K562 (cell line): ENCODE data around the gene PPP1R14D. TPM values are rescaled to one million over a fixed set of nuclear protein-coding genes. Genes with fewer than 3 reads are reported as not detected.
A peak's percentile ranks its signal among the peaks of the same experiment; 100 is the strongest.

Experiments
- ATAC-seq: fragments of 200-7000 bp; cut with Tn5 transposase; 3 replicates; pipeline ENCODE4 v1.9.1; 2020; ENCODE audit warnings: moderate library complexity
- BruUV-seq: library from RNA; stranded (reverse); fragments of 400-500 nt; replicated peaks from 2 replicates; lab custom pipeline; 2021; lab: Mats Ljungman, UMichigan
- CTCF ChIA-PET: fragments of 300-600 bp; formaldehyde crosslinking; extraction: SDS; loops from one replicate; lab custom pipeline; 2021; ENCODE audit warnings: low intra/inter-chr PET ratio; lab: Yijun Ruan, JAX
- POLR2A ChIA-PET: fragments of 300-600, 350-650 bp; sonication (Branson Sonifier 250); formaldehyde crosslinking; extraction: SDS; loops from one replicate; lab custom pipeline; 2021; ENCODE audit warnings: antibody characterized with exemption, inconsistent platforms; lab: Yijun Ruan, JAX
- DNase-seq, 4 experiments: peaks; one replicate each; pipeline versions ENCODE4 v3.0.0 to v3.0.0-alpha.2; 2011 to 2018; ENCODE audit warnings: low spot score in 3 of 4, mixed read lengths in 3 of 4; ENCODE audit errors: extremely low read depth in 1 of 4
- FAIRE-seq: peaks from 2 replicates; lab custom pipeline; 2011; peaks lifted over from hg19 to GRCh38; lab: Jason Lieb, UNC
- H2AFZ ChIP-seq: 2 replicates; pipeline ENCODE4 v1.6.0; 2011; ENCODE audit warnings: low read depth, low read length, control low read depth, inconsistent platforms
- H3K27ac ChIP-seq: fragments of 200-600 bp; 3 replicates; pipeline ENCODE4 v1.8.0; 2011; ENCODE audit warnings: low read depth, mild to moderate bottlenecking, control low read depth, inconsistent platforms, low read length, moderate library complexity, mixed read lengths; ENCODE audit errors: extremely low read depth
- H3K27me3 ChIP-seq, 2 experiments: fragments of 300-600 bp in 1 of 2; 2 replicates in 1 of 2; 3 replicates in 1 of 2; pipeline versions ENCODE4 v1.6.0 to v1.8.0; 2011; ENCODE audit warnings: inconsistent platforms in 2 of 2, low read length in 2 of 2, mild to moderate bottlenecking in 1 of 2, mixed read lengths in 1 of 2, moderate library complexity in 1 of 2; ENCODE audit not compliant: control insufficient read depth in 2 of 2, insufficient read depth in 2 of 2
- H3K36me3 ChIP-seq: fragments of 300-600 bp; 3 replicates; pipeline ENCODE4 v1.8.0; 2011; ENCODE audit warnings: mild to moderate bottlenecking, low read length, inconsistent platforms; ENCODE audit not compliant: control insufficient read depth, insufficient read depth
- H3K4me1 ChIP-seq, 2 experiments: fragments of 200-600 bp in 1 of 2; replicated peaks in 1 of 2; 2 replicates in 1 of 2; 3 replicates in 1 of 2; pipeline versions ENCODE4 v1.5.1 to v1.8.0; 2011; ENCODE audit warnings: inconsistent platforms in 2 of 2, low read length in 2 of 2, mild to moderate bottlenecking in 1 of 2, mixed read lengths in 1 of 2, moderate library complexity in 1 of 2; ENCODE audit not compliant: control insufficient read depth in 2 of 2, insufficient read depth in 2 of 2
- H3K4me2 ChIP-seq: 2 replicates; pipeline ENCODE4 v1.6.1; 2011; ENCODE audit warnings: low read length, control low read depth, inconsistent platforms, mixed read lengths; ENCODE audit not compliant: insufficient read depth
- H3K4me3 ChIP-seq: fragments of 200-600 bp; sonication (generic), shearing (Covaris generic); 2 replicates; pipeline ENCODE4 v1.5.1; 2016; ENCODE audit warnings: control low read depth, inconsistent platforms
- H3K79me2 ChIP-seq: fragments of 200-600 bp; 3 replicates; pipeline ENCODE4 v1.8.0; 2011; ENCODE audit warnings: low read length, inconsistent platforms; ENCODE audit not compliant: control insufficient read depth, insufficient read depth
- H3K9ac ChIP-seq, 2 experiments: 2 replicates each; pipeline versions ENCODE4 v1.6.0 to v1.6.1; 2011; ENCODE audit warnings: low read depth in 2 of 2, low read length in 2 of 2, control low read depth in 1 of 2, inconsistent platforms in 1 of 2, mild to moderate bottlenecking in 1 of 2, mixed read lengths in 1 of 2; ENCODE audit not compliant: insufficient read depth in 1 of 2
- H3K9me1 ChIP-seq: one replicate; pipeline ENCODE4 v1.6.0; 2011; ENCODE audit warnings: inconsistent platforms, mild to moderate bottlenecking, low read length, moderate library complexity; ENCODE audit not compliant: control insufficient read depth, insufficient read depth
- H3K9me3 ChIP-seq: replicated peaks from 2 replicates; pipeline ENCODE4 v1.5.1; 2011; ENCODE audit warnings: low read depth, low read length, inconsistent platforms; ENCODE audit not compliant: control insufficient read depth, insufficient read depth
- H4K20me1 ChIP-seq: replicated peaks from 2 replicates; pipeline ENCODE4 v1.6.1; 2011; ENCODE audit warnings: low read length, inconsistent platforms, mixed read lengths; ENCODE audit not compliant: control insufficient read depth, insufficient read depth
- EGR1 ChIP-seq: fragments of 450-650 bp; conservative IDR thresholded peaks from 2 replicates; pipeline ENCODE4 v1.6.1; 2017; ENCODE audit warnings: mild to moderate bottlenecking
- KLF1 ChIP-seq: fragments of 450-650 bp; IDR thresholded peaks from 2 replicates; pipeline ENCODE4 v1.6.1; 2016; ENCODE audit warnings: missing genetic modification characterization, missing compliant biosample characterization
- MAFF ChIP-seq: IDR thresholded peaks from 2 replicates; pipeline ENCODE4 v1.6.1; 2012; ENCODE audit warnings: low read length, improper control_type of control experiment
- MAFK ChIP-seq: IDR thresholded peaks from 2 replicates; pipeline ENCODE4 v1.6.1; 2011; ENCODE audit warnings: low read length, improper control_type of control experiment
- MEF2D ChIP-seq: conservative IDR thresholded peaks from 2 replicates; pipeline ENCODE4 v1.6.1; 2016; ENCODE audit warnings: low read depth, missing genetic modification characterization, missing compliant biosample characterization
- NRF1 ChIP-seq, 2 experiments: fragments of 450-650 bp; IDR thresholded peaks in 1 of 2; conservative IDR thresholded peaks in 1 of 2; 2 replicates each; pipeline ENCODE4 v1.6.1; 2014; ENCODE audit warnings: mild to moderate bottlenecking in 2 of 2
- SMARCE1 ChIP-seq: fragments of 450-650 bp; IDR thresholded peaks from 2 replicates; pipeline ENCODE4 v1.7.1; 2016; ENCODE audit warnings: mild to moderate bottlenecking
- TCF7 ChIP-seq: sonication (generic); IDR thresholded peaks from 2 replicates; pipeline ENCODE4 v1.6.1; 2016; ENCODE audit warnings: antibody characterized with exemption, borderline replicate concordance
- TEAD1 ChIP-seq, 2 experiments: fragments of 450-650 bp in 1 of 2; sonication (generic) in 1 of 2; formaldehyde crosslinking; IDR thresholded peaks; 2 replicates each; pipeline versions ENCODE4 v1.4.0 to v1.8.0; 2020 to 2022; ENCODE audit warnings: mild to moderate bottlenecking in 2 of 2, missing genetic modification reagents in 1 of 2
- XRCC5 ChIP-seq: fragments of 200-400 bp; formaldehyde crosslinking; IDR thresholded peaks from 2 replicates; pipeline ENCODE4 v1.6.1; 2017; ENCODE audit warnings: low read depth, mild to moderate bottlenecking, low read length
- ZEB2 ChIP-seq: fragments of 450-650 bp; IDR thresholded peaks from 2 replicates; pipeline ENCODE4 v1.6.1; 2016
- ZFP36 ChIP-seq: fragments of 150-350 bp; IDR thresholded peaks from 2 replicates; pipeline ENCODE4 v1.6.1; 2018; ENCODE audit warnings: low read length, low read depth; ENCODE audit not compliant: partially characterized antibody
- ZNF121 ChIP-seq: sonication (generic); formaldehyde crosslinking; conservative IDR thresholded peaks from 2 replicates; pipeline ENCODE4 v1.8.0; 2022; ENCODE audit warnings: missing genetic modification reagents
- in situ Hi-C: fragments of 300-500 bp; cut with MboI; formaldehyde crosslinking; loops from 4 replicates; pipeline ENCODE4 v1.15.0; 2018; ENCODE audit warnings: inconsistent platforms, mixed read lengths
- intact Hi-C: fragments of 100-400 bp; cut with micrococcal nuclease; formaldehyde crosslinking; loops from 2 replicates; pipeline ENCODE4 v1.14.2; 2022
- polyA plus RNA-seq, 8 experiments: library from polyadenylated mRNA; depleted of rRNA in 4 of 8; stranded (reverse) in 5 of 8; unstranded in 3 of 8; fragments of >200 nt; fragmentation: Nextera tagmentation in 2 of 8; fragmentation: Illumina TruSeq in 1 of 8; extraction: Ambion mirVana in 2 of 8; extraction: Trizol in 1 of 8; gene quantifications; 2 replicates each; pipeline versions ENCODE4 v1.2.1 to v1.2.3, GENCODE V29; 2011 to 2014; ENCODE audit warnings: inconsistent platforms in 1 of 8, missing spikeins in 1 of 8
- total RNA-seq, 7 experiments: library from RNA; depleted of rRNA in 6 of 7; stranded (reverse); fragments of >200 nt in 6 of 7; fragmentation: Illumina TruSeq in 2 of 7; extraction: Trizol in 2 of 7; gene quantifications; 2 replicates each; pipeline versions ENCODE4 v1.2.1 to v1.2.3, GENCODE V29; 2011 to 2021; ENCODE audit warnings: low replicate concordance in 1 of 7
- TF ChIP-seq, protein P1 (sequence below): sonication (generic); formaldehyde crosslinking; IDR thresholded peaks from 2 replicates; pipeline ENCODE4 v1.9.0; 2022; ENCODE audit warnings: mild to moderate bottlenecking, missing genetic modification reagents

Gene PPP1R14D
- total and polyA plus RNA-seq, 9 of the 15 experiments (the other 6 are each of a cell fraction or from before 2014, with no cell fraction given) = 0.11 to 0.18 TPM; not detected in 7

DNA sequence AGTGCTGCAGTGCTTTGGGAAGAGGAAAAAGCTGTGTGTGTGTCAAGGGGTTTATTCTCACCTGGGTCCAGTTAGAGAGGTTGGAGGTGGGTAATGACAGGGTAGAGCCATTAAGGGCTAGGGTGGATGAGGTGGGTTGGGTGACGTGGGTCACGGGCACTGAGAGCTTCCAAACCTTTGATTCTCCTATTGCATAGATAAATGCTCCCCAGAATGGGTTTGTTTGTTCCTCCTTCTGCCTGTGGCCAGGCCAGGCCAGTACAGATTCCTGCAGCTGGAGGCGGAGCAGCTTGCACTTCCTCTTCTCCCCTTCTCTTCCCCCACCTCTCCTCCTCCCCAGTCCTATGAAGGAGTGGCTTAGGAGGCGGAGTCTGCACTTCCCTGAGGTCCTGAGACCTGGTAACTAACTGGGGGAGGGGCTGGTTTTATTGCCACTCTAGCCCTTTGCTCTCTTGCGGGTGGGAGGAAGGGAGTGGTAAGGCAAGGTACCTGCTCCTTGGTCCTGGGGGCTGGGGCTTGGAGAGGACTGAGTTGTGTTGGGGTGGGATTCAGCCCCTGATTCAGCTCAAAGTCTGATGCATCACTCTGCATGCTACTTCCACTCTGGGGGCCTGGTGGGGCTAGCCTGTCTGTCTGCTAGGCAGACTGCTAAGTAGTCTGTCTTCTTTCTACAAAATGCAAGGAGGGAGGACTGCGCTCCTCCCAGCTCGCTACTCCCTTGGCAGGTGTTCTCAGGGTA lies 18.9 kb upstream of the PPP1R14D start (continued):
- TF ChIP-seq TEAD1 (CRISPR knock-in tag; IDR thresholded peaks at IDR 0.05) = peak; percentile 31 to 76; a peak in 1 of 4 replicates
- no peak for TF ChIP-seq KLF1 (tag)
- peak; percentile 60; the same call in 1 of the 2 replicates for TF ChIP-seq ZNF121 (CRISPR knock-in tag)
- TF ChIP-seq ZFP36 = peak; percentile 9
- 0 out of 2 replicates have a peak, but pooled peaks have one; percentile 40 for TF ChIP-seq XRCC5
- TF ChIP-seq EGR1 = peak; percentile 42; the same call in 1 of the 2 replicates
- TF ChIP-seq MAFF = no peak
- TF ChIP-seq TCF7 = no peak
- TF ChIP-seq ZEB2 = no peak
- TF ChIP-seq SMARCE1 = peak; percentile 65; the same call in 1 of the 2 replicates
- TF ChIP-seq, protein P1, sequence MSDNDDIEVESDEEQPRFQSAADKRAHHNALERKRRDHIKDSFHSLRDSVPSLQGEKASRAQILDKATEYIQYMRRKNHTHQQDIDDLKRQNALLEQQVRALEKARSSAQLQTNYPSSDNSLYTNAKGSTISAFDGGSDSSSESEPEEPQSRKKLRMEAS (CRISPR knock-in tag) = no peak
- TF ChIP-seq MEF2D (tag) = no peak

DNA sequence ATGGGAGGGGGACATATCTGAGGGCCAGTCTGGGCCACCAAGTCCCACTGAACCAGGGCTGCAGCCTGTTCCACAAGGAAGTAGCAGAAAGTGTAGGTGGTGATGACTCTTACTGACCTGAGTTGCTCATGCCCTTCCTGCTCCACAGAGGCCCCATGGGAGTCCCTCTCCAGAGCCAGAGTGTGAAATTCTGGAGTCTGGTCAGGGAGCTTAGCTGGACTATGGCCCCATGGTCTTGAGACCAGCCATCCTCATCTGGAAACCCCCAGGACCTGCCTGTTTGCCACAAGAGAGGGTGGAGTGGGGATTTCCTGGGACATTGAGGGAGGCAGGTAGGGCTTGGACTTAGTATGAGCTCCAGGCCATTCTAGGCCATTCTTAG lies 18.3 kb upstream of the PPP1R14D start:
- DNase-seq = peak in 1 of 4 experiments; percentile 27
- BruUV-seq = no TSS peak
- H3K9me3 ChIP-seq = no peaks in the 10 kb centered on the region
- no peaks in the 10 kb centered on the region for H4K20me1 ChIP-seq
- H3K9me1 ChIP-seq = no peaks in the 10 kb centered on the region
- ChIA-PET CTCF (no interaction called here), POLR2A (interaction anchor here (0.5 to 1.7 kb wide), 8 partner anchors 8 to 397 kb away, joined by 3 to 12 read pairs (median 3); no protein-coding TSS in a partner anchor)
- peak overlapping the region in 1 of 2 experiments; percentile 5; a peak in 1 of 4 replicates for H3K9ac ChIP-seq
- peak overlapping the region; percentile 62 for H3K4me2 ChIP-seq
- peak; percentile 2; the same call in 1 of the 3 replicates for ATAC-seq
- TF ChIP-seq MAFK (no peak), NRF1 (conservative IDR thresholded peaks at IDR 0.05 in 1 of 2, IDR thresholded peaks at IDR 0.05 in 1 of 2) (no peak)
- H3K79me2 ChIP-seq = no peaks in the 10 kb centered on the region
- H3K27ac ChIP-seq = peak overlapping the region; percentile 68; the same call in 2 of the 3 replicates
- no peaks in the 10 kb centered on the region for H3K27me3 ChIP-seq
- in situ Hi-C loops = no loop called here
- intact Hi-C loops = no loop called here
- peaks cover 29 to 41% of the 10 kb centered on the region in 2 experiments for H3K4me1 ChIP-seq
- H3K36me3 ChIP-seq = no peaks in the 10 kb centered on the region
- no peak overlapping the region for H3K4me3 ChIP-seq
- H2AFZ ChIP-seq = peak overlapping the region; percentile 83
- FAIRE-seq = no peak
